ENCODE results near the gene CYP1B1. TPM values are rescaled to one million over a fixed set of nuclear protein-coding genes. Genes with fewer than 3 reads are reported as not detected.
A peak's percentile ranks its signal among the peaks of the same experiment; 100 is the strongest.

Gene CYP1B1
- total and polyA plus RNA-seq, 2 experiments from 2014 or later = 0.06 TPM; not detected in 1

DNA sequence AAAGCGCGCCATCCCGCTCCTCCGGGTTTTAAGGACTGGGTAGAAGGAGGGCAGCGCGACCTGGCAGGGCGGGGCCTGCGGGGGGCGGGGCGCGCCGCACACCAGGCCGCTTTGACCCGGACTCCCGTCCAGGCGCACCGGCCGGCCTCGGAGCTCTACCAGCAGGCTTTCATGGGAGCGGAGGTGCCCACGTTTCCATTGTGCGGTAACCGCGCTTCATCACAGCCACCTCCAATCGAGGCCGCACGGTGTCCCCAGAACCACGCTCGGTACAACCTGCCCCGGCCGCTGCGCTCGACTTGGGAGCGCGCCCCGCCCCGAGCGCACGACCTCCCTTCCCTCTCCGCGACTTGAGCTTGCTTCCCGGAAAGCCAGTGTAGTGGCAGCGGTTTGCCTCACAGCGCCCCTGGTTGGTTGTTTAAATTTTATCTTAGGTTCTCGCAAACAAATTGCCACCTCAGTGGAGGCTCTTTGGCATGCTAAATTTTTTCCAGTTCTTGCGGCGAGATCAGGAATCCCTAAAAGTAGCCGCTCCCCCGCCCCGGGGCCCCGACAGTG lies 280 bp upstream of the CYP1B1 start:
- Histone ChIP-seq H3K4me1 (ENCODE audit: low read depth) (peaks cover 3% of the 10 kb centered on the region), H3K27me3 (peaks cover 66% of the 10 kb centered on the region), H3K9me3 (ENCODE audit: low read depth) (no peaks in the 10 kb centered on the region), H3K36me3 (no peaks in the 10 kb centered on the region), H3K4me3 (peak overlapping the region; percentile 44), H3K27ac (no peak overlapping the region)
- DNase-seq (ENCODE audit: low read depth in 1 of 2, low spot score in 1 of 2) = peak; percentile 78 to 91
- TF ChIP-seq, protein P1, sequence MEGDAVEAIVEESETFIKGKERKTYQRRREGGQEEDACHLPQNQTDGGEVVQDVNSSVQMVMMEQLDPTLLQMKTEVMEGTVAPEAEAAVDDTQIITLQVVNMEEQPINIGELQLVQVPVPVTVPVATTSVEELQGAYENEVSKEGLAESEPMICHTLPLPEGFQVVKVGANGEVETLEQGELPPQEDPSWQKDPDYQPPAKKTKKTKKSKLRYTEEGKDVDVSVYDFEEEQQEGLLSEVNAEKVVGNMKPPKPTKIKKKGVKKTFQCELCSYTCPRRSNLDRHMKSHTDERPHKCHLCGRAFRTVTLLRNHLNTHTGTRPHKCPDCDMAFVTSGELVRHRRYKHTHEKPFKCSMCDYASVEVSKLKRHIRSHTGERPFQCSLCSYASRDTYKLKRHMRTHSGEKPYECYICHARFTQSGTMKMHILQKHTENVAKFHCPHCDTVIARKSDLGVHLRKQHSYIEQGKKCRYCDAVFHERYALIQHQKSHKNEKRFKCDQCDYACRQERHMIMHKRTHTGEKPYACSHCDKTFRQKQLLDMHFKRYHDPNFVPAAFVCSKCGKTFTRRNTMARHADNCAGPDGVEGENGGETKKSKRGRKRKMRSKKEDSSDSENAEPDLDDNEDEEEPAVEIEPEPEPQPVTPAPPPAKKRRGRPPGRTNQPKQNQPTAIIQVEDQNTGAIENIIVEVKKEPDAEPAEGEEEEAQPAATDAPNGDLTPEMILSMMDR (IDR thresholded peaks at IDR 0.05; ENCODE audit: low read depth, low read length) = no peak

DNA sequence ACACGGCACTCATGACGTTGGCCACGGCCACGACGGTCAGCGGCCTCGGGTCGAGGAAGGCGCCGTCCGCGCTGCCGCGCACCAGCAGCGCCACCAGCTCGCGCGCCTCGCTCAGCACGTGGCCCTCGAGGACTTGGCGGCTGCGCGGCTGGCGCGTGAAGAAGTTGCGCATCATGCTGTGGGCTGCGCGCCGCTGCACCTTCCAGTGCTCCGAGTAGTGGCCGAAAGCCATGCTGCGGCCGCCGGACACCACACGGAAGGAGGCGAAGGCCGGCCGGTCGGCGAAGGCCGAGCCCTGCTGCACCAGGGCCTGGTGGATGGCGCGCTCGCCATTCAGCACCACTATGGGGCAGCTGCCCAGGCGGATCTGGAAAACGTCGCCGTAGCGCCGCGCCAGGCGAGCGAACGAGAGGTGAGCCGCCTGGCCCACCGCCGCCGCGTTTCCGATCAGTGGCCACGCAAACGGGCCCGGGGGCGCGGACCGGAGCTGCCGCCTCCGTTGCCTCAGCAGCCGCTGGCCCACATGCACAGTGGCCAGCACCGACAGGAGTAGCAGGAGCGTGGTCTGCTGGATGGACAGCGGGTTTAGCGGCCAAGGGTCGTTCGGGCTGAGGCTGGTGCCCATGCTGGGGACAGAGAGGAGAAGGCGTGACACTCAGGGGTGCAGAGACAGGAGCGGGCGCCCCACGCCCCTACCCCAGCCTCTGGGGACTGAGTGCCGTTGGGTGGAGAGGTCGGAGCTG lies 1.0 kb downstream of the CYP1B1 start:
- DNase-seq (ENCODE audit: low read depth in 1 of 2, low spot score in 1 of 2) = peak; percentile 66 to 75
- Histone ChIP-seq H3K27ac (no peak overlapping the region), H3K27me3 (peaks cover 67% of the 10 kb centered on the region), H3K4me3 (peak overlapping the region; percentile 9), H3K4me1 (ENCODE audit: low read depth) (peaks cover 3% of the 10 kb centered on the region), H3K36me3 (no peaks in the 10 kb centered on the region), H3K9me3 (ENCODE audit: low read depth) (no peaks in the 10 kb centered on the region)
- TF ChIP-seq, protein P1 (IDR thresholded peaks at IDR 0.05; ENCODE audit: low read depth, low read length) = no peak

DNA sequence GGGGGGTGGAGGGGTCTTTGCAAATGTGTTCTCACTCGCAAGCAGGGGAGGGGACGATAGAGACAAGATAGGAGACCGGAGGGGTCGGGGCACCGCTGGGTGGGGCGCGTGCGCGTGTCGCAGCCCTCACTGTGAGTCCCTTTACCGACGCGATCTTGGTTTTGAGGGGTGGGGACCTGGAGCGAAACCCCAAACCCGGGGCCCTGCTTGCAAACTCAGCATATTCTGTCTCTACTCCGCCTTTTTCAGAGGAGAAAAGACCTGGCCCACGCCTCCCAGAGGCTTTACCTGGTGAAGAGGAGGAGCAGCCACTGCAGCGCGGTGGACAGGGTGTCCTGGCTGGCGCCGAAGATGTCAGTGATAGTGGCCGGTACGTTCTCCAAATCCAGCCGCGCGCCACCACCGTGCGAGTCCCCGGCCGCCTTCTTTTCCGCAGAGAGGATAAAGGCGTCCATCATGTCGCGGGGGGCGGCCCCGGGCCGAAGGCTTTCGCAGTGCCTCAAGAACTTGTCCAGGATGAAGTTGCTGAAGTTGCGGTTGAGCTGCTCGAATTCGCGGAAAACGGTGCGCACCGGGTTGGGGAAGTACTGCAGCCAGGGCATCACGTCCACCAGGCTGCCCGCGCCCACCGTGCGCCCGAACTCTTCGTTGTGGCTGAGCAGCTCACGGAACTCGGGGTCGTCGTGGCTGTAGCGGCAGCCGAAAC lies 1.7 kb downstream of the CYP1B1 start:
- Histone ChIP-seq H3K36me3 (no peaks in the 10 kb centered on the region), H3K4me3 (peak overlapping the region; percentile 7), H3K27ac (no peak overlapping the region), H3K4me1 (ENCODE audit: low read depth) (peaks cover 3% of the 10 kb centered on the region), H3K9me3 (ENCODE audit: low read depth) (no peaks in the 10 kb centered on the region), H3K27me3 (peaks cover 67% of the 10 kb centered on the region)
- DNase-seq (ENCODE audit: low read depth in 1 of 2, low spot score in 1 of 2) = peak in 1 of 2 donors; percentile 42
- TF ChIP-seq, protein P1 (IDR thresholded peaks at IDR 0.05; ENCODE audit: low read depth, low read length) = no peak

DNA sequence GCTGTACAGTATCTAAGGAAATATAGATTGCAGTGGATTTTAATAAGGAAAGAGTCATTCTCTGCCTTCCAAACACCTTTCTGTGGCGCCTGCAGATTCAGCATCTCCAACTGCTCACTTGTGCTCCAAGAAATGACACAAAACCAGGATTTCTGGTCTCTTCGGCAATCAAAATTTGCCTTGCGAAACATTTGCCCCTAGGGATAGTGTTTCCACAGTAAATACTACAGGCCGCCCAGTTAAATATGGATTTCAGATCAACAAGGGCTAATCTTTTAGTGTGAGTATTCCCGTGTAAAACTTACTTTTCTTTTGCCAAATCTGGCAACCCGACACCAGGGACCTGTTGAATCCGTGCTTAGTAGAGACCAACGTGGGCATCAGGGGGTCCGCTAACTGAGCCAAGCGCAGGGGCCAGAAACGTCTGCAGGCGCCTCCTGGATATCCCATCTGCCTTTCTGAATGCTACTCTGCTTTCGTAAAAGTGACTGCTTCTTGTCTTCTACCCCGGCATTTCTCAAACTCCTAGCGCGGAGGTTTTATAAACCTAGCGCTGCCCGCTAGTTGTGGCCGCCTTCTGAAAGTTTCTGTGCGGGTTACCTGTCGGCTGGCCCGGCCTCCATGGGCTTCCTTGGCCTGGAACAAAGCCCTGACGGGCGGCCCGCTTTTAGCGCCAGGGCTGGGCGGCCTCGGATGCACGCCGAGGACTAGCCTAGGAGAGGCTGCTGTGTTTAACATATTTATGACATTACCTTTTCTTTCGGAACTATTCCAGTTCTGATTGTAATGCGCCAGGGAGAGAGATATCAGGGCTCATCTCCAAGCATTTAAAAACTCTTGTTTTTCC lies 2.5 kb downstream of the CYP1B1 start:
- Histone ChIP-seq H3K4me1 (ENCODE audit: low read depth) (peaks cover 3% of the 10 kb centered on the region), H3K27me3 (peaks cover 67% of the 10 kb centered on the region), H3K36me3 (no peaks in the 10 kb centered on the region), H3K9me3 (ENCODE audit: low read depth) (no peaks in the 10 kb centered on the region), H3K4me3 (peak overlapping the region; percentile 7), H3K27ac (no peak overlapping the region)
- TF ChIP-seq, protein P1 (IDR thresholded peaks at IDR 0.05; ENCODE audit: low read depth, low read length) = no peak
- peak in 1 of 2 donors; percentile 54 for DNase-seq (ENCODE audit: low read depth in 1 of 2, low spot score in 1 of 2)

DNA sequence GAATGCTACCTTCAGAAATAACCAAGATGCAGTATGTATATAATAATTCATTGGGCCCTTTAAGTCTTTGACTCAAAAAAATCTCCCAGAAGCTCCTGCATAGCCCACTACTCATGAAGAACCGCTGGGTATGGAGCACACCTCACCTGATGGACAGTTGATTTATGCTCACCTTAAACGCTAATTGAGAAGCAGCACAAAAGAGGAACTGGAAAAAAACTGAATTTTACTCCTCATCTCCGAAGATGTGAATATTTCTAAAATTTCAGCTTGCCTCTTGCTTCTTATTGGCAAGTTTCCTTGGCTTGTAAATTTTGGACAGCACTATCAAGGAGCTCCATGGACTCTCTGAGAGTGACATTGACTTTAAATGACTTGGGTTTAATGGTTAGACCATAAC lies 5.5 kb downstream of the CYP1B1 start:
- DNase-seq (ENCODE audit: low read depth in 1 of 2, low spot score in 1 of 2) = no peak
- H3K4me3 ChIP-seq = no peak overlapping the region
- H3K36me3 ChIP-seq = no peaks in the 10 kb centered on the region
- H3K4me1 ChIP-seq (ENCODE audit: low read depth) = peaks cover under 1% of the 10 kb centered on the region
- TF ChIP-seq, protein P1 (IDR thresholded peaks at IDR 0.05; ENCODE audit: low read depth, low read length) = no peak
- no peaks in the 10 kb centered on the region for H3K9me3 ChIP-seq (ENCODE audit: low read depth)
- H3K27me3 ChIP-seq = peaks cover 43% of the 10 kb centered on the region
- H3K27ac ChIP-seq = no peak overlapping the region

Measured in cardiac muscle cell (in vitro differentiated cells and primary cell).